GM19035 (cell line): Measurements from ENCODE around the gene TMEM229B.
A peak's percentile ranks its signal among the peaks of the same experiment; 100 is the strongest.

Source experiments
- ATAC-seq: cut with Tn5 transposase; IDR thresholded peaks from one replicate; pipeline ENCODE4 v1.9.1; 2021; ENCODE audit not compliant: unreplicated experiment

The TMEM229B gene

GRCh38 chr14:67515386-67516079, 27.0 kb upstream of the TMEM229B start:
- ATAC-seq: peak; percentile 47

- peak; percentile 60 for ATAC-seq
Measured at GRCh38 chr14:67514650-67515385, 26.3 kb upstream of the TMEM229B start.

GRCh38 chr14:67514203-67514607, 25.7 kb upstream of the TMEM229B start:
- ATAC-seq: no peak

- no peak for ATAC-seq
Measured at GRCh38 chr14:67513631-67514108, 25.1 kb upstream of the TMEM229B start.

- no peak for ATAC-seq
Measured at GRCh38 chr14:67512463-67513310, 24.2 kb upstream of the TMEM229B start.

GRCh38 chr14:67510836-67511235, 22.3 kb upstream of the TMEM229B start:
- ATAC-seq: no peak

- ATAC-seq: no peak
Measured at GRCh38 chr14:67510121-67510520, 21.6 kb upstream of the TMEM229B start.

GRCh38 chr14:67508956-67509355, 20.4 kb upstream of the TMEM229B start:
- no peak for ATAC-seq

GRCh38 chr14:67505254-67505653, 16.7 kb upstream of the TMEM229B start:
- ATAC-seq: no peak

GRCh38 chr14:67503331-67503730, 14.8 kb upstream of the TMEM229B start:
- ATAC-seq: no peak

GRCh38 chr14:67502867-67503266, 14.3 kb upstream of the TMEM229B start:
- no peak for ATAC-seq

- no peak for ATAC-seq
Measured at GRCh38 chr14:67501670-67502069, 13.1 kb upstream of the TMEM229B start.

- no peak for ATAC-seq
Measured at GRCh38 chr14:67500981-67501380, 12.5 kb upstream of the TMEM229B start.

- ATAC-seq: no peak
Measured at GRCh38 chr14:67497716-67498115, 9.2 kb upstream of the TMEM229B start.

- ATAC-seq: no peak
Measured at GRCh38 chr14:67497216-67497615, 8.7 kb upstream of the TMEM229B start.

GRCh38 chr14:67495827-67496226, 7.3 kb upstream of the TMEM229B start:
- ATAC-seq: no peak

- no peak for ATAC-seq
Measured at GRCh38 chr14:67493092-67493717, 4.7 kb upstream of the TMEM229B start.

- no peak for ATAC-seq
Measured at GRCh38 chr14:67492538-67492937, 4.0 kb upstream of the TMEM229B start.

- ATAC-seq: no peak
Measured at GRCh38 chr14:67491741-67492507, 3.4 kb upstream of the TMEM229B start.

GRCh38 chr14:67491285-67491684, 2.8 kb upstream of the TMEM229B start:
- no peak for ATAC-seq
